ENCODE data around the gene HS3ST2. TPM values are rescaled to one million over a fixed set of nuclear protein-coding genes. Genes with fewer than 3 reads are reported as not detected.

The HS3ST2 gene
- total and polyA plus RNA-seq, 2 of the 8 experiments (the other 6 are each of a cell fraction or from before 2014, with no cell fraction given), result 1.7 to 3.7 TPM

DNA sequence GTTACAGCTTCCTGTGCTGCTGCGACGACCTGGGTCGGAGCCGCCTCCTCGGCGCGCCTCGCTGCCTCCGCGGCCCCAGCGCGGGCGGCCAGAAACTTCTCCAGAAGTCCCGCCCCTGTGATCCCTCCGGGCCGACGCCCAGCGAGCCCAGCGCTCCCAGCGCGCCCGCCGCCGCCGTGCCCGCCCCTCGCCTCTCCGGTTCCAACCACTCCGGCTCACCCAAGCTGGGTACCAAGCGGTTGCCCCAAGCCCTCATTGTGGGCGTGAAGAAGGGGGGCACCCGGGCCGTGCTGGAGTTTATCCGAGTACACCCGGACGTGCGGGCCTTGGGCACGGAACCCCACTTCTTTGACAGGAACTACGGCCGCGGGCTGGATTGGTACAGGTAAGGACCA lies 746 bp downstream of the HS3ST2 start (continued):
- TF ChIP-seq CTBP2 (IDR thresholded peaks at IDR 0.05; ENCODE audit: borderline replicate concordance, insufficient read depth, insufficient read length, low read length) (no peak), HDAC6 (IDR thresholded peaks at IDR 0.05; ENCODE audit: low read depth, low read length) (no peak), TAF7 (optimal IDR thresholded peaks at IDR 0.05; ENCODE audit: borderline replicate concordance, low read depth, low read length) (no peak), RXRA (IDR thresholded peaks at IDR 0.05; ENCODE audit: insufficient read depth, low read depth, low read length) (no peak), KDM4A (IDR thresholded peaks at IDR 0.05; ENCODE audit: low read depth, low read length, severe bottlenecking) (peak; percentile 95)
